Stomach (tissue), 4 donors: Measurements from ENCODE around the gene RXRA.

Source experiments
- EP300 ChIP-seq: sonication (generic); formaldehyde crosslinking; IDR thresholded peaks from one replicate; pipeline ENCODE4 v1.6.1; 2017; ENCODE audit warnings: antibody characterized with exemption
- POLR2A ChIP-seq, 4 donors: fragments of 450-650 bp; IDR thresholded peaks; one replicate each; pipeline ENCODE4 v1.6.1; 2016; ENCODE audit warnings: antibody characterized with exemption in 4 of 4, control low read depth in 2 of 4, mild to moderate bottlenecking in 1 of 4, moderate library complexity in 1 of 4
- POLR2AphosphoS5 ChIP-seq, 3 donors: sonication (generic); formaldehyde crosslinking; IDR thresholded peaks; one replicate each; pipeline ENCODE4 v1.6.1; 2016; ENCODE audit warnings: antibody characterized with exemption in 3 of 3
- TF ChIP-seq, protein P1 (sequence below), 7 experiments: fragments of 450-650 bp in 4 of 7; fragments of 200-600 bp in 3 of 7; sonication (generic) in 3 of 7; IDR thresholded peaks; one replicate each; pipeline ENCODE4 v1.5.1; 2016 to 2019; ENCODE audit warnings: antibody characterized with exemption in 7 of 7, control low read depth in 2 of 7, mild to moderate bottlenecking in 1 of 7

DNA sequence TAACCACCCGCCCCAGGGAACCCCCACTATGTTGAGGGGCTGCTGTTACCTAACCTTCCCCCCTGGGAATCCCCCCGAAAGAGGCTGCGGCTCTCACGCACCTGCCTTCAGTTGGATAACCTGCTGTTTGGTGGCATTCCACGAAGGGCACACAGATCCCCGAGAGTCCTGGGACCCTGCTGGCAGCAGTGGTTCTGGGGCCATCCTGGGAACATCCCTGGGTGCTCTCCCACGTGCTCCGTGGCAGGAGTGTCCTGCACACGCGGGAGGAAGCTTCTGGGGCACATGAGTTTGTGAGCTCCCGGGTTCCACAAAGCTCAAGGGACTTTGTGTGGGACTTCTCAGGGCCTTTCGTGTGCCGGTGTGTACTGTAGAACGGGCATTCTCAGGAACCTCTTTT is 102.3 kb downstream of the RXRA start:
- TF ChIP-seq POLR2A (IDR thresholded peaks at IDR 0.05) (no peak), EP300 (no peak), POLR2AphosphoS5 (IDR thresholded peaks at IDR 0.05) (no peak)
- TF ChIP-seq, protein P1, sequence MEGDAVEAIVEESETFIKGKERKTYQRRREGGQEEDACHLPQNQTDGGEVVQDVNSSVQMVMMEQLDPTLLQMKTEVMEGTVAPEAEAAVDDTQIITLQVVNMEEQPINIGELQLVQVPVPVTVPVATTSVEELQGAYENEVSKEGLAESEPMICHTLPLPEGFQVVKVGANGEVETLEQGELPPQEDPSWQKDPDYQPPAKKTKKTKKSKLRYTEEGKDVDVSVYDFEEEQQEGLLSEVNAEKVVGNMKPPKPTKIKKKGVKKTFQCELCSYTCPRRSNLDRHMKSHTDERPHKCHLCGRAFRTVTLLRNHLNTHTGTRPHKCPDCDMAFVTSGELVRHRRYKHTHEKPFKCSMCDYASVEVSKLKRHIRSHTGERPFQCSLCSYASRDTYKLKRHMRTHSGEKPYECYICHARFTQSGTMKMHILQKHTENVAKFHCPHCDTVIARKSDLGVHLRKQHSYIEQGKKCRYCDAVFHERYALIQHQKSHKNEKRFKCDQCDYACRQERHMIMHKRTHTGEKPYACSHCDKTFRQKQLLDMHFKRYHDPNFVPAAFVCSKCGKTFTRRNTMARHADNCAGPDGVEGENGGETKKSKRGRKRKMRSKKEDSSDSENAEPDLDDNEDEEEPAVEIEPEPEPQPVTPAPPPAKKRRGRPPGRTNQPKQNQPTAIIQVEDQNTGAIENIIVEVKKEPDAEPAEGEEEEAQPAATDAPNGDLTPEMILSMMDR (IDR thresholded peaks at IDR 0.05), result no peak
